Ramos (cell line): ENCODE results near the gene MCU.
"Not testable (repeated sequence)": the region's sequence is repeated elsewhere in the genome, so short reads cannot be mapped to it uniquely, and the experiment has no call there.

Source experiments
- in situ Hi-C: fragments of 300-500 bp; cut with MboI; formaldehyde crosslinking; loops from one replicate; pipeline ENCODE4 v1.14.3; 2022; ENCODE audit warnings: low sequenced_read_pairs; ENCODE audit not compliant: unreplicated experiment

MCU gene

DNA sequence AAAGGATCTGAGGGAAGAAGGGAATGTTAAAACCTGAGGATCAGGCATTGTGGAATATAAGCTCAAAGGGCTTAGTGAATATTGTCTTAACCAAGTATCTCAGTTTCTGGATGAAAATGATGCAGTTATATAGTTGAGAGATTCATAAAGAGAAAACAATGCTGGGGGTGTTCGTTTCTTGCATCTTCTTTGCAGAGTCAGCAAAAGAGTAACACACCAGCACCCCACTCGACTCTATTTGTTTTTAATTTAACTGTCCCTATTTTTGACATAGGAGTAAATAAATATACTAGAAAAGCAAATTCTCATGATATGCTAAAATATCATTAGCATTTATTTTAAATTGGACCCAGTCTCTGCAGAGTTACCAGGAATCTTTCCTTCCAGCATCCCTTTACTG is 194.0 kb downstream of the MCU start:
- in situ Hi-C loops = no loop called here

GRCh38 chr10:72886621-72887020 is 194.7 kb downstream of the MCU start:
- in situ Hi-C loops = no loop called here

GRCh38 chr10:72887043-72887442 is 195.1 kb downstream of the MCU start:
- in situ Hi-C loops = no loop called here

GRCh38 chr10:72888151-72888638 is 196.3 kb downstream of the MCU start:
- in situ Hi-C loops = no loop called here

GRCh38 chr10:72889391-72889831 is 197.5 kb downstream of the MCU start:
- in situ Hi-C loops = no loop called here

- in situ Hi-C loops = no loop called here
Measured at GRCh38 chr10:72890086-72890485, 198.1 kb downstream of the MCU start.

- in situ Hi-C loops = no loop called here
Measured at GRCh38 chr10:72893136-72893798, 201.3 kb downstream of the MCU start, which contains the start of gene OIT3. TSS of gene OIT3 (plus strand) at chr10:72893739. CDS start at chr10:72893799, 60 bp downstream.

DNA sequence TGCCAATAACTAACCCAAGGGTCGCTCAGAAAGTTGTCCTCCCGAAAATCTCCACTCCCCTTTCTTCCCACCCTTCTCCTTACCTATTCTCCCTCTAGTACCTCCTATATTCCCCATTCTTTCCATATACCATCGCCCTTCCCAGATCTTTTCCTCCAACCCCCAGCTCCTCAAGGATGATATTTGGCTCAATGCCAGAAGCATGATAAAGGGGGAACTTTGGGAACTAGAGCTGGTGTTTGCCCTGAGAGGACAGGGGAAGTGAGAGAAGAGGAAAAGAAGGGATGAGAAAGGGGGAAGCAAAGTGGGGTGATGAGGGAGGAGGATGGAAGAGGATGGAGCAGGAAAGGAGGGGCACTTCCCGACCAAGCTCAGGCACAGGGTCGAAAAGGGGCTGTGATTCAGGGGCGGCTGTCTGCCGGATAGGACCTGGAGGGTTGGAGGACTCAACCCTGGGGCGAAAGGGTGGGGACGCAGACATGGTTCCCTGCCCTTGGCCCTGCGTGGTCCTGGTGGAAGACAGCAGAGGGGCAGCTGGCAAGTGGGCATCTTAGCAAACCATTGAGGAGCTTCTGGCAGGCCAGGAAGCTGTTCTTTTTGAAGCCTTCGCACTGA is 203.4 kb downstream of the MCU start:
- in situ Hi-C loops = no loop called here

GRCh38 chr10:72898616-72899015 is 206.7 kb downstream of the MCU start:
- in situ Hi-C loops = no loop called here

DNA sequence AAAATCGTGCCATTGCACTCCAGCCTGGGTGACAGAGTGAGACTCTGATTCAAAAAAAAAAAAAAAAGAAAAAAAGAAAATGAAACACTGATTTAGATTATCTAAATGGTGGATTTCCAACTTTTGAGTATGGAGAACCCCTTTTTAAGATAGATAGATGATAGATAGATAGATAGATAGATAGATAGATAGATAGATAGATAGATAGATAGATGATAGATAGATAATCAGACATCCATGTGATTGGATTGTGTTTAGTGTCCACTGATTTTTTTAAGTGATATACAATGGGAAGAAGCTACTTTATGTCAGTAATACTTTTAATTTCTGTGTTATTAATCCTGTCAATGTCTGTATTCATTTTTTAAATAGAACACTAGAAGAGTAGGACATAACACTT is 207.6 kb downstream of the MCU start:
- in situ Hi-C loops = no loop called here

DNA sequence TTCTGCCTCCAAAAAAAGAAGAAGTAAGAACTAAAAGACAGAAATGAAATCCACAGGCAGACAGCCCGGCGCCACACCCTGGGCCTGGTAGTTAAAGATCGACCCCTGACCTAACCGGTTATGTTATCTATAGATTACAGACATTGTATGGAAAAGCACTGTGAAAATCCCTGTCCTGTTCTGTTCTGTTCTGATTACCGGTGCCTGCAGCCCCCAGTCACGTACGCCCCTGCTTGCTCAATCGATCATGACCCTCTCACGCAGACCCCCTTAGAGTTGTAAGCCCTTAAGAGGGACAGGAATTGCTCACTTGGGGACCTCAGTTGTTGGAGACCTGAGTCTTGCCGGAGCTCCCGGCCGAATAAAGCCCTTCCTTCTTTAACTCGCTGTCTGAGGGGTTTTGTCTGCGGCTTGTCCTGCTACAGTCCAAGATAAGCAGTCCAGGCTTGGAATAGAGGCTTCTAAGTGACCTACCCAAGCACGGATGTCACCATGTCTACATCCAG is 212.1 kb downstream of the MCU start:
- in situ Hi-C loops = not testable (repeated sequence)

DNA sequence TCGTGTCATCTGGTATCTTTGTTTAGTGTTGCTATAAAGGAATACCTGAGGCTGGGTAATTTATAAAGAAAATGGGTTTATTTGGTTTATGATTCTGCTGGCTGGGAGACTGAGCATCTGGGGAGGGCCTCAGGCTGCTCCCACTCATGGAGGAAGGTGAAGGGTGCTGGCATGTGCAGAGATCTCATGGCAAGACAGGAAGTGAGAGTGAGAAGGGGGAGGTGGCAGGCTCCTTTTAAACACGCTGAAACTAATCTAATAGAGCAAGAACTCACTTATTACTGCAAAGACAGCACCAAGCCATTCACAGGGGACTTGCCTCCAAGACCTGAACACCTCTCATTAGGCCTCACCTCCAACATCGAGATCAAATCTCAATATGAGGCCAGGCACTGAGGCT is 212.9 kb downstream of the MCU start:
- in situ Hi-C loops = no loop called here

- in situ Hi-C loops = no loop called here
Measured at GRCh38 chr10:72906446-72906845, 214.5 kb downstream of the MCU start.

GRCh38 chr10:72910705-72911104 is 218.8 kb downstream of the MCU start:
- in situ Hi-C loops = no loop called here

- in situ Hi-C loops = no loop called here
Measured at GRCh38 chr10:72911758-72912157, 219.8 kb downstream of the MCU start.

DNA sequence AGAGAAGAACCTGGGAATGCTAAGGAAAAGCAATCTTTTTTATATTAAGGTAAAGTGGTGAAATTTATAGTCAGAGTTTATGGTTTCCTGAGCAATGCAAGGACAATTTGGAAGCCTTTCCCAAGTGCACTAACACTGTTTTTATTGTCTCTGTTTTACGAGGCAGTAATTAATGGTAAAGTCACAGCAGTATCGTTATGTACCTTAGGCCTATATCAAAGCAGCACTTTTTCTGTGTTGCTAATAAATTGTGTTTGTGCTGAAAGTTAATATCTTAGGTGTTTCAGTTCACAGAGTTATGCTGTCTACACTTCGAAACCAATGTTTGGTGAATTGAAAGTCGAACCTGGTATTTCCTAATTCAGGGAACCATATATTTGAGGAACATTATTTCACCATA is 220.8 kb downstream of the MCU start:
- in situ Hi-C loops = no loop called here

DNA sequence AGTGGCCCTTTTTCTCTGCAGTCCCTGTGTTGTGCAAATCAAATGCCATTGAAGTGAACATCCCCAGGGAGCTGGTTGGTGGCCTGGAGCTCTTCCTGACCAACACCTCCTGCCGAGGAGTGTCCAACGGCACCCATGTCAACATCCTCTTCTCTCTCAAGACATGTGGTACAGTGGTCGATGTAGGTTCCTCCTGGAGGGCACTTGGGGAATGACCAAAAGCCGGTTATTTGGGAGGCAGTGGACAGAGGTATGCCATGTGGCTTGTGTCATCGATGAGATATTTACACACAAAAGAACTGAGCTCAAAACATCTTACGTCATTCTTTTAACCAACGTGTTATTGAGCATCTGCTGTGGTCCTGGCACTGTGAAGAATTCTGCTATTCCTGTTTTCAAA is 221.3 kb downstream of the MCU start:
- in situ Hi-C loops = no loop called here

GRCh38 chr10:72917201-72917600 is 225.3 kb downstream of the MCU start:
- in situ Hi-C loops = not testable (repeated sequence)

DNA sequence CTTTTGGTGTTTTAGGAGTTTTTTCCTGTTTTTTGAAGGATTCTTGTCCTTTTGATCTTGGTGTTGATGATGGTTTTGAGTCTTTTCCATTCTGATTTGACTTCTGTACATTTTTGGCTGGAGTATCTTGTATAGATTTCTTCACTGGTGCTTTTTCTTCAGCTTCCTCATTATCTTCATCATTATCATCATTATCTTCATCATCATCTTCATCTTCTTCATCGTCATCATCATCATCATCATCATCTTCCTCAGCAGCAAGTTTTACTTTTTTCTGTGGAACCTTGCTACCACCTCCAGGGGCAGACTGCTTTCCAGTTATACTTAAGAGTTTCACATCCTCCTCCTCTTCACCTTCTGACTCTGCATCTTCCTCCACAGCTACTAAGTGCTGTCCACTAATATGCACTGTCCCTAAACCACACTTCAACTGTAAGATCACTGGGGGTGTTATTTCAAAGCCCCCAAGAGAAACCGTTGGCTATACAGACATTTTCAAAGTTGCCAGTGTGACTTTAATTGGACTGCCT is 225.9 kb downstream of the MCU start:
- in situ Hi-C loops = not testable (repeated sequence)

- in situ Hi-C loops = no loop called here
Measured at GRCh38 chr10:72918352-72918751, 226.4 kb downstream of the MCU start.

DNA sequence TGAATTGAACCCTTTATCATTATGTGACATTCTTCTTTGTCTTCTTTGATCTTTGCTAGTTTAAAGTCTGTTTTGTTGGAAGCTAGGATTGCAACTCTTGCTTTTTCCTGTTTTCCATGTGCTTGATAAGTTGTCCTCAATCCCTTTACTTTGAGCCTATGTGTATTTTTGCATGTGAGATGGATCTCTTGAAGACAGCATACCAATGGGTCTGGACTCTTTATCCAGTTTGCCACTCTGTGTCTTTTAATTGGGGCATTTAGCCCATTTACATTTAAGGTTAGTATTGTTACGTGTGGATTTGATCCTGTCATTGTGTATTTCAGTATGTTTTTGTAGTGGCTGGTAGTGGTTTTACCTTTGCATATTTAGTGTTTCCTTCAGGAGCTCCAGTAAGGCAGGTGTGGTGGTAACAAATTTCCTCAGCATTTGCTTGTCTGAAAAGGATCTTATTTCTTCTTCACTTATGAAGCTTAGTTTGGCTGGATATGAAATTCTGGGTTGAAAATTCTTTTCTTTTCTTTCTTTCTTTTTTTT is 229.3 kb downstream of the MCU start:
- in situ Hi-C loops = not testable (repeated sequence)
